B cell (primary cell): ENCODE results near the gene PCDHGA8. TPM values are rescaled to one million over a fixed set of nuclear protein-coding genes. Genes with fewer than 3 reads are reported as not detected.
A peak's percentile ranks its signal among the peaks of the same experiment; 100 is the strongest.

Experiments used
- ATAC-seq: fragments of 200-7000 bp; cut with Tn5 transposase; one replicate; pipeline ENCODE4 v1.10.0; 2021; ENCODE audit warnings: low read depth, mild to moderate bottlenecking, moderate number of reproducible peaks, moderate library complexity
- CTCF ChIA-PET: fragments of 350-600 bp; sonication (Branson Sonifier 250); formaldehyde crosslinking; loops from one replicate; lab custom pipeline; 2021; ENCODE audit warnings: antibody characterized with exemption, inconsistent platforms; lab: Charles Lee
- POLR2A ChIA-PET: fragments of 350-600 bp; sonication (Branson Sonifier 250); formaldehyde crosslinking; loops from one replicate; lab custom pipeline; 2021; ENCODE audit warnings: antibody characterized with exemption; lab: Charles Lee
- DNase-seq: peaks from one replicate; pipeline ENCODE4 v3.0.0; 2013
- H2AFZ ChIP-seq: 2 replicates; pipeline ENCODE4 v1.6.1; 2012; ENCODE audit warnings: mild to moderate bottlenecking, low read depth, low read length; ENCODE audit not compliant: insufficient read depth, poor library complexity, severe bottlenecking
- H3K27ac ChIP-seq, 2 donors: 1 replicate in 1 of 2; 2 replicates in 1 of 2; pipeline ENCODE4 v1.5.1; 2012 to 2013; ENCODE audit warnings: low read length in 2 of 2, mild to moderate bottlenecking in 2 of 2, moderate library complexity in 1 of 2
- H3K27me3 ChIP-seq, 4 experiments: fragments of 200-600 bp in 1 of 4; sonication (generic) in 1 of 4; replicated peaks in 1 of 4; 1 replicate in 2 of 4; 2 replicates in 2 of 4; pipeline versions ENCODE4 v1.6.1 to v1.7.0; 2013 to 2016; ENCODE audit warnings: low read length in 3 of 4, mild to moderate bottlenecking in 2 of 4, mixed read lengths in 1 of 4, moderate library complexity in 1 of 4; ENCODE audit not compliant: insufficient read depth in 4 of 4, control insufficient read depth in 3 of 4; ENCODE audit errors: control extremely low read depth in 1 of 4
- H3K36me3 ChIP-seq, 2 experiments: replicated peaks in 1 of 2; 1 replicate in 1 of 2; 2 replicates in 1 of 2; pipeline versions ENCODE4 v1.6.1 to v1.7.1; 2013; ENCODE audit warnings: low read length in 1 of 2; ENCODE audit not compliant: insufficient read depth in 2 of 2, control insufficient read depth in 1 of 2; ENCODE audit errors: control extremely low read depth in 1 of 2, extremely low read depth in 1 of 2
- H3K4me1 ChIP-seq, 2 donors: fragments of 200-600 bp in 1 of 2; sonication (generic) in 1 of 2; 1 replicate in 1 of 2; 2 replicates in 1 of 2; pipeline versions ENCODE4 v1.5.1 to v1.6.1; 2013 to 2017; ENCODE audit warnings: low read length in 2 of 2; ENCODE audit not compliant: control insufficient read depth in 2 of 2, insufficient read depth in 2 of 2
- H3K4me2 ChIP-seq: replicated peaks from 2 replicates; pipeline ENCODE3; 2012; ENCODE audit warnings: mild to moderate bottlenecking, low read depth, low read length; ENCODE audit not compliant: poor library complexity, severe bottlenecking
- H3K4me3 ChIP-seq, 5 experiments: fragments of 200-600 bp in 1 of 5; sonication (generic) in 1 of 5; 1 replicate in 3 of 5; 2 replicates in 2 of 5; pipeline versions ENCODE4 v1.5.1 to v1.7.0; 2011 to 2016; ENCODE audit warnings: low read length in 4 of 5, mild to moderate bottlenecking in 4 of 5, low read depth in 2 of 5, control low read depth in 1 of 5, moderate library complexity in 1 of 5; ENCODE audit not compliant: insufficient read depth in 1 of 5; ENCODE audit errors: control extremely low read depth in 1 of 5, extremely low read depth in 1 of 5
- H3K79me2 ChIP-seq: fragments of 200-600 bp; sonication (generic); one replicate; pipeline ENCODE4 v1.6.0; 2016; ENCODE audit warnings: low read length; ENCODE audit not compliant: control insufficient read depth, insufficient read depth
- H3K9ac ChIP-seq: fragments of 200-600 bp; sonication (generic); 2 replicates; pipeline ENCODE4 v1.6.1; 2017; ENCODE audit warnings: mild to moderate bottlenecking, low read length, moderate library complexity
- H3K9me3 ChIP-seq, 3 donors: one replicate each; pipeline versions ENCODE4 v1.6.1 to v1.7.1; 2013; ENCODE audit warnings: low read length in 2 of 3; ENCODE audit not compliant: control insufficient read depth in 2 of 3, insufficient read depth in 1 of 3; ENCODE audit errors: control extremely low read depth in 1 of 3
- H4K20me1 ChIP-seq: 2 replicates; pipeline ENCODE4 v1.6.0; 2012; ENCODE audit warnings: mild to moderate bottlenecking, low read length; ENCODE audit not compliant: insufficient read depth, control insufficient read depth, poor library complexity, severe bottlenecking
- H3K27ac Mint-ChIP-seq: one replicate; pipeline ENCODE4 v1.8.0; 2021; ENCODE audit warnings: mixed read lengths
- H3K27me3 Mint-ChIP-seq: one replicate; pipeline ENCODE4 v1.8.0; 2021; ENCODE audit warnings: mixed read lengths
- H3K4me1 Mint-ChIP-seq: one replicate; pipeline ENCODE4 v1.8.0; 2021; ENCODE audit warnings: mixed read lengths
- H3K4me3 Mint-ChIP-seq: one replicate; pipeline ENCODE4 v1.8.0; 2021; ENCODE audit warnings: mixed read lengths
- H3K9me3 Mint-ChIP-seq: one replicate; pipeline ENCODE4 v1.8.0; 2022; ENCODE audit warnings: mixed read lengths; ENCODE audit not compliant: insufficient read depth
- CTCF ChIP-seq: fragments of 200-600 bp; IDR thresholded peaks from one replicate; pipeline ENCODE4 v1.8.0; 2022; ENCODE audit warnings: antibody characterized with exemption, mild to moderate bottlenecking
- EZH2 ChIP-seq: IDR thresholded peaks from 2 replicates; pipeline ENCODE4 v1.6.1; 2012; ENCODE audit warnings: borderline replicate concordance, low read depth, mild to moderate bottlenecking, moderate library complexity, low read length; ENCODE audit not compliant: insufficient read depth, poor library complexity, severe bottlenecking
- WGBS: methylation state at CpG from one replicate; pipeline ENCODE4 v1.1.5; 2013; ENCODE audit warnings: missing lambda C conversion rate; ENCODE audit not compliant: insufficient coverage; 5-methylcytosine and 5-hydroxymethylcytosine counted together
- intact Hi-C: fragments of 100-400 bp; cut with micrococcal nuclease; formaldehyde crosslinking; loops from one replicate; pipeline ENCODE4 v1.10.0; 2022
- polyA plus RNA-seq: library from polyadenylated mRNA; depleted of rRNA; stranded (reverse); fragments of >200 nt; gene quantifications from 2 replicates; pipeline ENCODE4 v1.2.3, GENCODE V29; 2012
- total RNA-seq, 2 donors: library from RNA; stranded (reverse); fragments of 120-200 nt in 1 of 2; gene quantifications; 1 replicate in 1 of 2; 2 replicates in 1 of 2; pipeline versions ENCODE4 v1.2.3 to v1.2.4, GENCODE V29; 2013 to 2022

The PCDHGA8 gene
- total and polyA plus RNA-seq, 2 donors (not counting 1 experiment from before 2014, with no cell fraction given): 0.21 to 1.2 TPM

GRCh38 chr5:141398608-141399007 lies 6.2 kb downstream of the PCDHGA8 start:
- CTCF ChIA-PET: interaction anchor here (1.6 to 1.8 kb wide), 2 partner anchors 15 to 165 kb away, joined by 5 to 7 read pairs; no protein-coding TSS in a partner anchor
- TF ChIP-seq EZH2 (no peak), CTCF (no peak)
- H4K20me1 ChIP-seq: no peaks in the 10 kb centered on the region
- POLR2A ChIA-PET: no interaction called here
- H3K79me2 ChIP-seq: no peaks in the 10 kb centered on the region
- H3K4me1 ChIP-seq: no peaks in the 10 kb centered on the region
- no peak overlapping the region for H3K27ac ChIP-seq
- peaks cover 0 to 52% (median 26%) of the 10 kb centered on the region in 3 donors for H3K9me3 ChIP-seq
- H2AFZ ChIP-seq: no peak overlapping the region
- intact Hi-C loops: no loop called here
- peaks cover 0 to 50% (median 34%) of the 10 kb centered on the region in 4 experiments for H3K27me3 ChIP-seq
- no peak overlapping the region for H3K4me2 ChIP-seq
- no peak overlapping the region for H3K4me3 ChIP-seq
- Mint-ChIP-seq H3K27me3 (peaks cover 51% of the 10 kb centered on the region), H3K4me1 (peaks cover 2% of the 10 kb centered on the region), H3K27ac (no peak overlapping the region), H3K4me3 (no peak overlapping the region), H3K9me3 (peaks cover 12% of the 10 kb centered on the region)
- no peak overlapping the region for H3K9ac ChIP-seq
- no peaks in the 10 kb centered on the region for H3K36me3 ChIP-seq
- DNase-seq (no peak), ATAC-seq (no peak)
- 31% methylated on average over 13 of the region's 15 CpGs for WGBS

- H3K27me3 ChIP-seq: peaks cover 0 to 50% (median 34%) of the 10 kb centered on the region in 4 experiments
- H3K79me2 ChIP-seq: no peaks in the 10 kb centered on the region
- DNase-seq: peak; percentile 5
- H3K4me3 Mint-ChIP-seq: no peak overlapping the region
- CTCF ChIA-PET: interaction anchor here (2.3 kb wide), 1 partner anchor 13 kb away, joined by 7 read pairs; the partner anchor contains the start of gene PCDHGA10
- H3K27me3 Mint-ChIP-seq: peaks cover 53% of the 10 kb centered on the region
- peaks cover 2% of the 10 kb centered on the region for H3K4me1 Mint-ChIP-seq
- POLR2A ChIA-PET: no interaction called here
- 45% methylated on average over 61 of the region's 61 CpGs for WGBS
- H4K20me1 ChIP-seq: no peaks in the 10 kb centered on the region
- no peak overlapping the region for H2AFZ ChIP-seq
- H3K9me3 ChIP-seq: peaks cover 0 to 48% (median 19%) of the 10 kb centered on the region in 3 donors
- TF ChIP-seq CTCF: no peak
- no peak for TF ChIP-seq EZH2
- H3K4me3 ChIP-seq: no peak overlapping the region
- intact Hi-C loops: loop anchor here (5.0 kb wide), 1 partner anchor 32 kb away; no protein-coding TSS in a partner anchor
- no peaks in the 10 kb centered on the region for H3K4me1 ChIP-seq
- no peak for ATAC-seq
- no peak overlapping the region for H3K9ac ChIP-seq
- H3K36me3 ChIP-seq: no peaks in the 10 kb centered on the region
- H3K27ac Mint-ChIP-seq: no peak overlapping the region
- peaks cover 11% of the 10 kb centered on the region for H3K9me3 Mint-ChIP-seq
- no peak overlapping the region for H3K27ac ChIP-seq
- H3K4me2 ChIP-seq: no peak overlapping the region
Measured at GRCh38 chr5:141399555-141400258, 7.3 kb downstream of the PCDHGA8 start.
